HG03196 (cell line): ENCODE data around the gene MMP13.
"Not testable (repeated sequence)": the region's sequence is repeated elsewhere in the genome, so short reads cannot be mapped to it uniquely, and the experiment has no call there.

Experiments used
- ATAC-seq: cut with Tn5 transposase; IDR thresholded peaks from one replicate; pipeline ENCODE4 v1.9.1; 2021; ENCODE audit not compliant: unreplicated experiment

Gene MMP13

DNA sequence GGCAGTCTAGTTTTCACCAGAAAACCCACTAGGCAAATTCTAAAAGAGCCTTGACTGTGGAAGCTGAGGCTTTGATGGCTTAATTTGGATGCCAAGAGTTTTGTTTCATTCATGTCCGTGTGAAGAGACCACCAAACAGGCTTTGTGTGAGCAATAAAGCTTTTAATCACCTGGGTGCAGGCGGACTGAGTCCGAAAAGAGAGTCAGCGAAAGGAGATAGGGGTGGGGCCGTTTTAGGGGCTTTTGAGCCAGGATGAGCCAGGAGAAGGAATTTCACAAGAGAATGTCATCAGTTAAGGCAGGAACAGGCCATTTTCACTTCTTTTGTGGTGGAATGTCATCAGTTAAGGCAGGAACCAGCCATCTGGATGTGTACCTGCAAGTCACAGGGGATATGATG, 51.6 kb downstream of the MMP13 start:
- ATAC-seq, result not testable (repeated sequence)

DNA sequence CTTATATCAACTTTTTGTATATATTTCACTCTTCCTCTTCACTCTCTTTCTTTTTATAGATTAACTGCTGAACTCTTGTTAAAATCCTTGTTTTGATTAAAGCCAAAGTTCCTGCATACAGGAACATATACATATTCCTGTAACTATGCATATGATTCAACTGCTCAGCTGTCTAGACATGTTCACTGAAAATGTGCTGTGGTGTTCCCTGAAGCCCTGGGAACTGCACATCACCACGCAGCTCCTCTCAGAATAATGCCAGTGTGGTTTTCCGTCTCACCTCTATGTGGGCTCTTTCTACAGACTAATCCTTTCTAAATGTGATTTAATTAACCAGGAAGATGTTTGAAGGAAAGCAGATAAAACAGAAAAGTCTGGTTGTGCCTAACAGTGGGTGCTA, 55.2 kb downstream of the MMP13 start:
- no peak for ATAC-seq
